GM18502 (cell line): ENCODE measurements around the gene ARF1.
A peak's percentile ranks its signal among the peaks of the same experiment; 100 is the strongest.

ENCODE experiments used
- ATAC-seq: cut with Tn5 transposase; IDR thresholded peaks from one replicate; pipeline ENCODE4 v1.9.1; 2021; ENCODE audit warnings: mild to moderate bottlenecking; ENCODE audit not compliant: unreplicated experiment, poor library complexity

The ARF1 gene

GRCh38 chr1:228084325-228084724 is 1.8 kb downstream of the ARF1 start:
- no peak for ATAC-seq

- no peak for ATAC-seq
These were observed 2.3 kb downstream of the ARF1 start for GRCh38 chr1:228084797-228085196.

- ATAC-seq = no peak
These were observed 2.9 kb downstream of the ARF1 start for GRCh38 chr1:228085287-228085951.

GRCh38 chr1:228087771-228088251 is 5.3 kb downstream of the ARF1 start:
- ATAC-seq = no peak

- no peak for ATAC-seq
These were observed 6.3 kb downstream of the ARF1 start for GRCh38 chr1:228088586-228089498.

GRCh38 chr1:228089519-228090380 is 7.2 kb downstream of the ARF1 start:
- ATAC-seq = peak; percentile 53

- ATAC-seq = no peak
These were observed 8.1 kb downstream of the ARF1 start for GRCh38 chr1:228090613-228091081.

GRCh38 chr1:228091084-228091483 is 8.6 kb downstream of the ARF1 start:
- no peak for ATAC-seq

GRCh38 chr1:228092342-228093049 is 10.0 kb downstream of the ARF1 start:
- ATAC-seq = no peak

GRCh38 chr1:228093050-228093906 is 10.8 kb downstream of the ARF1 start:
- ATAC-seq = no peak

GRCh38 chr1:228094432-228095016 is 12.0 kb downstream of the ARF1 start:
- no peak for ATAC-seq

- no peak for ATAC-seq
These were observed 12.7 kb downstream of the ARF1 start for GRCh38 chr1:228095161-228095560.

- no peak for ATAC-seq
These were observed 13.4 kb downstream of the ARF1 start for GRCh38 chr1:228095938-228096337.

- ATAC-seq = no peak
These were observed 14.2 kb downstream of the ARF1 start for GRCh38 chr1:228096416-228097332.

- no peak for ATAC-seq
These were observed 15.0 kb downstream of the ARF1 start for GRCh38 chr1:228097333-228098081.

GRCh38 chr1:228098323-228098931 is 15.9 kb downstream of the ARF1 start:
- no peak for ATAC-seq
